Amniotic stem cell (primary cell): ENCODE results near the gene CNN1.
"Not testable (repeated sequence)": the region's sequence is repeated elsewhere in the genome, so short reads cannot be mapped to it uniquely, and the experiment has no call there.

Source experiments
- DNase-seq: peaks from one replicate; lab custom pipeline; 2025; lab: John Stamatoyannopoulos, UW

Gene CNN1

DNA sequence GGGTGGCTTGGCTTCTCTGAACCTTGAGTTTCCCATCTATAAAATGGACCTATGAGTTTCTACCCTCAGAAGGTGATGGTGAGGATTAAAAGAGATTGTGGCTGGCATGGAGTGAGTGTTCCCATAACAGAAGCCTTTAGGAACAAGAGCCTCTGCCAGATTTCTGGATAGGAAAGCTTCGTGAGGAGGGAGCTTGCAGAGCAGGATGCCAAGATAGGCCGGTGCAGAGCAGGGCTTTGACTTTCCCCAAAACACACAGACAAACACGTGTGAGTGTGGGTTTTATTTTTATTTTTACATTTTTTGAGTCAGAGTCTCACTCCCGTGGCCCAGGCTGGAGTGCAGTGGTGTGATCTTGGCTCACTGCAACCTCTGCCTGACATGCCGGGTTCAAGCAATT lies 3.7 kb upstream of the CNN1 start:
- DNase-seq, result no peak

DNA sequence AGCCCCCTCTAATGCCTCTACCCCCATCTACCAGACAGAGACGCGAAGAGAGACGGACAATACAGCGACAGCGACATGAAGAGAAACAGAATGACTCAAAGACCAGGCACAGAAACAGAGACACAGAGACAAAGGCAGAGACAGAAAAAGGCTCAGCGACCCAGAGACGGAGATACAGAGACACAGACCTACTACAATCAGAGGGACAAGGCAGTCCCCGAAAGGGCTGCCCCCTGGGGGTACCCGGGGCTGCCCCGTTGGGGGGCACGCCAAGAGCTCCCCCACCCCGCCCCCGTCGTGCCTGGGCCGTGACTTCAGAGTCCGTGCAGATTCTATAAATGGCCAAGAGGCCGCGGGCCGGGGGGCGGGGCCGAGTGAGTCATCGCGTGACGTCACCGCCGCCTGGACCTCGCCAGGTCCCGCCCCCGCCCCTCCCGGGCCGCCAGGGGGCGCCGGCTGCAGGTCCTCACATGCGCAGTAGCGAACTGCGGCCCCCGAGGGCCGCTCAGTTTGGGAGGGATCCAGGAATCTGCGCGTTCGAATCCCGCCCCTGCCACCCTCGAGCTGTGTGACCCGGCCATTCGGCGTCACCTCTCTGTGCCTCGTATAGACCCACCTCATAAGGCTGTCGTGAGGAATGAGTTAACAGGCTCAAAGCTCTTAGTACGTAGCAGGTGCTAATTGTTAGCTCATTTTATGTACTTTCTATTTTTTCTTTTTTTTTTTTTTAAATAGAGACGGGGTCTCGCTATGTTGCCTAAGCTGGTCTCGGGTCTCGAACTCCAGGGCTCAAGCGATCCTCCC lies 2.7 kb upstream of the CNN1 start:
- peak; percentile 68 for DNase-seq

DNA sequence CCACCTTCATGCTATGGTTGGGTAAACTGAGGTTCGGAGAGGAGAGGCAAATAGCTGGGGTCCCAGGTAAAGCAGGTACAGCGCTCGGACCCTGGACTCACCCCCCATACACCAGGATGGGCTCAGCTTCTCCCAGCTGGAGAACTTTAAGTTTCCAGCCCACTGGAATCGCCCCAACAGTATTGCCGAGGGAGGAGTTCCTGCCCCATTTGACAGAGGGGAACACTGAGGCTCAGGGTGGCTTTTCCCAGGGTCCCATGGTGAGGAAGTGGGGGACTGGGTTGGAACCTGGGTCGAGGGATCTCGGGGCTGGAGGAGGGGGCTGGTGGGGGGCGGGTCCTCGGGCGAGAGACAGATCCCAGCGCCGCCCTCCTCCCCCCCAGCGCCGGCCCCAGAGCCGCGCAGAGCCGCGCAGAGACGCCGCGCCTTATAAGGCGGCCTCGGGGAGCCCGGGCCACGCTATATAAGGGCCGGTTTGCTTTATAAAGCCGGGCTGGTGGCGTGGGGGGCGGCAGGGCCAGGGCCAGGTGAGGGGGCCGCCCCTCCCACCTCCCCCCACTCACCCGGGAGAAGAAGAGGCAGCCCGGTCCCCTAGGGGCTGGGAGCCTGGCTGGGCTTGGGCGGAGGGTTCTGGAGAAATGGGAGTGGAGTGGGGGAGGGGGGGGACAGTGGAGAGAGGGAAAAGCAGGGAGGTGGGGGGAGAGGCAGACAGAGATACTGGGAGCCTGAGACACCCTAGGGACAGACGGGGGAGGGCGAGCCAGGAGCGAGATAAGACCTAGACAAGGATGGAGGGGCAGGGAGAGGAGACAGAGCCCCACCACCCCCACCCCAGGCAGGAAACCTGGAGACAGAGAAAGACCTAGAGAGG lies 1.1 kb downstream of the CNN1 start:
- DNase-seq, result no peak

DNA sequence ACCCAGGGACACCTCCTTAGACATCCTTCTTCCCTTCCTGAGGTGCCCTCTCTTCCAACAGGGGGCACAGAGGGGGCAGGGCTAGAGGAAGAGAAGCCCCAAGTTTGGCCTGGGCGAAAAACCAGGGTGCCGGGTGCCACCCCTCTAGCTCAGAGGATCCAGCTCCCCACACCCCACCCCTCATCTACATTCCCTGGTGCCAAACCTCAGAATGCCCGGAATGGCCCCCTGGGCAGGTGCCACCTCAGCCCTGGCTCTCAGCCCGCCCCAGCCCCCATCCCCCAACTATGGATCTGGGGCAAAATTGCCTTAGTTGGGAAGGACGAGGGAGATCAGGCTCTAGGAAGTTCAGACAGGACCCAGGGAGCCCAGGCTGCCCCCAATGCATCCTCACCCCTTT lies 2.0 kb downstream of the CNN1 start:
- DNase-seq, result no peak

DNA sequence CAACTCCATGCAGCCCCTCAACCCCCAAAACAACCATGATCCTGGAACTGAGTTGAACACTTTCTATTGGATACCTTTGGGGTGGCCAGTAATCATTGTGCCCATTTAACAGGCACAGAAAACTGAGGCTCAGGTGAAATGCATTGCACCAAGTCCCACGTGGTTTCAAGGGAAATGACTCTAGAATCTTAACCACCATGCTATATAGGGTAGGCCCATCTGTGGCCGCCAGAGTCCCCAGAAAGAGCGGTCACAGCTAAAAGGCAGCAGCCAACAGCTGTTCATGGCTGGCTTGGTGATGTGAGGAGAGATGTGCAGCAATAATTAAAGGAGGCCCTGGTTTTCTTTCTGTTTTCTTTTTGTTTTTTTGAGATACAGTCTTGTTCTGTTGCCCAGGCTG lies 2.6 kb downstream of the CNN1 start:
- DNase-seq, result no peak

DNA sequence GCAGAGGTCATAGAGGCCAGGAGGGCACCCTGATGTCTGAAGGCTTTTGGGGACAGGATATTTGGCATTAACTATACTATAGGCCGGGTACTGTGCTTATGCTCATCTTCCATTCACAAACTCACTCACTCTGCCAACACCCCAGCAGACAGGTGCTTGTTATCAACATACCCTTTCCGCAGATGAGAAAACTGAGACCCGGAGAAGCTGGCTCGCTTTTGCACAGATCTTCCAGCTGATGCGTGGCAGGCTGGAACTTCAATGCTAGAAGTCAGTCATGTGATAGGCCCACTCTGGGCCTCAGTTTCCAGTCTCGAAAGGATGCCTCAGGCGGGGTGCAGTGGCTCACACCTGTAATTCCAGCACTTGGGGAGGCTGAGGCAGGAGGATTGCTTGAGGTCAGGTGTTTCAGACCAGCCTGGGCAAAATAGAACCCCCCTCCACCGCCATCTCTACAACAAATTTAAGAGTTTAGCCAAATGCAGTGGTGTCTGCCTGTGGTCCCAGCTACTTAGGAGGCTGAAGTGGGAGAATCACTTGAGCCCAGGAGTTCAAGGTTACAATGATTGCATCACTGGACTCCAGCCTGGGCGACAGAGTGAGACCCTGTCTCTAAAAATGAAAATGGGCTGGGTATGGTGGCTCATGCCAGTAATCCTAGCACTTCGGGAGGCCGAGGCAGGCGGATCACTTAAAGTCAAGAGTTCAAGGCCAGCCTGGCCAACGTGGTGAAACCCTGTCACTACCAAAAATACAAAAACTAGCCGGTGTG lies 9.5 kb downstream of the CNN1 start:
- no peak for DNase-seq

DNA sequence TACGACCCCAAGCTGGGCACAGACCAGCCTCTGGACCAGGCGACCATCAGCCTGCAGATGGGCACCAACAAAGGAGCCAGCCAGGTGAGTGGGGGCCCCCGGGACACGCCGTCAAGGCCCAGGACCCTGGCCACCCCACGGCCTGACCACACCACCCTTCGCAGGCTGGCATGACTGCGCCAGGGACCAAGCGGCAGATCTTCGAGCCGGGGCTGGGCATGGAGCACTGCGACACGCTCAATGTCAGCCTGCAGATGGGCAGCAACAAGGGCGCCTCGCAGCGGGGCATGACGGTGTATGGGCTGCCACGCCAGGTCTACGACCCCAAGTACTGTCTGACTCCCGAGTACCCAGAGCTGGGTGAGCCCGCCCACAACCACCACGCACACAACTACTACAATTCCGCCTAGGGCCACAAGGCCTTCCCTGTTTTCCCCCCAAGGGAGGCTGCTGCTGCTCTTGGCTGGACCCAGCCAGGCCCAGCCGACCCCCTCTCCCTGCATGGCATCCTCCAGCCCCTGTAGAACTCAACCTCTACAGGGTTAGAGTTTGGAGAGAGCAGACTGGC lies 10.8 kb downstream of the CNN1 start:
- no peak for DNase-seq

DNA sequence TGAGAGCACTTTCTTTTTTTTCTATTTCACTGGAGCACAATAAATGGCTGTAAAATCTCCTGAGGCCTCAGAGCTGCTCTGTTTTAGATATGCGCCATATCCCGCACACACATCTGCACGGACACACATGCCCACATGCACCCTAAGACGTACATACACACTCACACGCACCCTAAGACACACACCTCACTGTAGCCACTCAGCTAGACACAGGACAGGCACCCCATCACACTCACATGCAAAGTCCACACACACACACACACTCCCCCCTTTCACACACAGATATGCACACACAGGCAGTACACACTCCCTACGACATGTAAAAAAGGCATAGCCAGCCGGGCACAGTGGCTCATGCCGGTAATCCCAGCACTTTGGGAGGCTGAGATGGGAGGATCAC lies 11.6 kb downstream of the CNN1 start:
- DNase-seq, result no peak

DNA sequence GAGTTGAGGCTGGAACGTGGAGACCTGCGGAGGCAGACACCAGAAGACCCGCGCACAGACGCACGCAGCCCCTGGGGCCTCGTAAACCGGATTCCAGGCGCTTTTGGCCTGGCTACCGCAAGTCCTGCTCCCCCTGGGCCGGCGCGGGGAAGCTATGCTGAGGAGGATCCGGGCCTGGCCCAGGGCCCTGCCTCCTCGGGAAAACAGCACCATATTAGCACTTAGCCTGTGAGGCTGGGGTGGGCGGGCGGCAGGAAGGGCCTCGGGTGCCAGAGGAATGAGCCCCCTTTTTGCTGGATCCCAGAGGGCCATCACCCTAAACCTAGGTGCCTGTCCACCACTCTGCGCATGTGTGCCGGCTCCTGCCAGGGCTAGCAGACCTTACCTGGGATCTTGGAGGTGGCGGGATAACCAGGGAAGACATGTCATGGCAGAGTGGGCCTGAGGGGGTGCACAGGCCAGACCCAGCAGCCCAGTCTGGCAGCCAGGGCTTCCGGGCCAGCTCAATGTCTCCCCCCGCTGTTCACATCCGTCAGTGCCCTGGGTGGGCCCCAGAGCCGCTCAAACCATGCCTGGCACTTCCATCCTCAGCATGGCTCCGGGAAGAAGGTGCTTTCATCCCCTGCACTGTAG lies 13.1 kb downstream of the CNN1 start:
- DNase-seq, result no peak

DNA sequence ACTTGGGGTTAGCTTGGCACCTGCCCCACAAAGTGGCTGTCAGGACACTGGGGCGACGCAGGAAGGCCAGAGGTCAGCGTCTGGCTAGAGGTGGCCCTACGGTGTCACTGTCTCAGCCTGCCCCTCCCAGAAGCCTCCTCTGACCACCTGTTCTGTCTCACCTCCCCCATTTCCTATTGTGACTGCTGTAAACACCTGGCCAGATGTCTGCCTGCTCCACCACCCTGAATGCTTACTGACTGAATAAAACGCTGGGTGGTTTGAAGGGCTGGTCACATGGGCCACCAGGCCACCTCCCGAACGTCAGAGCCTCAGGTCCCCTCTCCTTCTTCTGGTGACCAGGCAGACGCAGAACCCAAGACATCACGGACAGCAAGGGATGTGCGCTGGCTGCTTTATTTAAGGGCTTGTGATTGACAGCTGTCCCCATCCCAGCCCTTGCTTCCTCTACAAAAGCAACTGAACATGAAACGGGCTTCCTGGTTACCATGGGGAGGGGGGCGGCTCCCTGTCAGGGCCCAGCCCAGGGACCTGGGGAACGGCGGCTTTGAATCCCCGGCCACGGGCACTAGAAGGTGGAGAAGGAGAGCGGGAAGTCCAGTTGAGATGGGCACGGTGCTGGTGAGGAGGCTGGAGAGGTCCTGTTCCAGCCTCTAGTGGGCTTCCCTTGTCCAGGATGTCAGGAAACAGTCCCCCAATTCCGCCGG lies 14.2 kb downstream of the CNN1 start:
- no peak for DNase-seq

DNA sequence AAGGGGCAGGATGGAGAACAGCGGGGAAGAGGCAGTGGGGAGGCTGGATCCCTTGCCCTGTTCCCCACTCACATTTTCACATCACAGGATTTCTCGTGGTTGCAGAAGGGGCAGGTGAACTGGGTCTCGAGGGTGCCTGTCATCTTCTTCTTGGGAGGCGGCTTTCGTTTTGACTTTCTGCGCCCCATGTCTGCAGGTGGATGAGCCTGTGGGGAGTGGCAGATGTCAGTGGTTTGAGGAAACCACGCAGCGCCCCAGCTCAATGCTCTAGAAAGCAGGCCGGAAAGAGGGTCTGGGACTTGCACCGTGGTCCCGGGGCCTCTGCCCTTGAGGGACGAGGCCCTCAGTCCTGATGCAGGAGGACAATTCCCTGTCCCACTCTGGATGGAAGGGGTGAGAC lies 15.5 kb downstream of the CNN1 start:
- no peak for DNase-seq

DNA sequence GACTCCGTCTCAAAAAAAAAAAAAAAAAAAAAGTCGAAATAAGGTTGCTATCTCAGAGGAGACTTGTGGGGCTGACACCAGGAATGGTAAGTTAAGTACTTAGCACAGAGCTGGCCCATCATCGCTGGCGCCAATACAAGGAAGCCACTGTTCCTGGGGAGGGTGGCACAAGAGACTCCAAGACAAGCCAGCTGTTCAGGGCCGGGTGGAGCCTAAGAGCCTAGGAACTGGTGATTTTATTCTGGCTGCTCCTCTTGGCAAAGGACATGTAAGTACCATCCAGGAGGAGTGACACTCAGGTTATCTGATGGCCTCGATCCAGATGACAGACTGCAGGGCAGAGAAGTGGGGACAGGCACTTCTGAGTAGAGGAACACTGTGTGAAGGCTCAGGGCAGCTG lies 16.6 kb downstream of the CNN1 start:
- DNase-seq, result no peak

DNA sequence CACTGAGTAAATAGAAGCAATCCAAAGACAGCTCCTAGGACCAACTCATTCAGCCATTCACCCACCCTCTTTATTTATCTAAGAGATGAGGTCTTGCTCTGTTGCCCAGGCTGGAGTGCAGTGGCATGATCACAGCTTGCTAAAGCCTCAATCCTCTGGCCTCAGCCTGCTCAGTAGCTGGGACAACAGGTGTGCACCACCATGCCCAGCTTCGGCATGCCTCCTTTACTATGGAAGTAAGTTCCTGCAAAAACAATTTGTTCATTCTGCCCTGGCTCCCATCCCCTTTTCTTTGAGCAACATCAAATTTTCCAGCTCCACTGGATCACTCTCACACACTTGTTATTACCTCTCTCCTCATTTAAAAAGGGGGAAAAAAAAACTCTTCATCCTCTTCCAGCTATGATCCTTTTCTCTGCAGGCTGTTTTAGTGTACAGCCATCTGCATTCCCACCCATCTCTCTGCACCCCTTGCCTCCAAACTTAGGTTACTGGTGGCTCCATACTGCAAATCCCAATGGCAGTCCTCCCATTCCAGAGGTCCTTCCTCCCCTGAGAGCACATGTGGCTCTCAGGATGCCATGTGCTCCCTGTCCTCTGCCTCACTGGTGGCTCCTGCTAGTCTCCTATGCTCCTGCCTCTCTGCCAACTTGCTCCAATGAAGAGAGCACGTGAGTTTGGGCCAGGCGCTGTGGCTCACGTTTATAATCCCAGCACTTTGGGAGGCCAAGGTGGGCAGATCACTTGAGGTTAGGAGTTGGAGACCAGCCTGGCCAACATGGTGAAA lies 18.2 kb downstream of the CNN1 start:
- no peak for DNase-seq

DNA sequence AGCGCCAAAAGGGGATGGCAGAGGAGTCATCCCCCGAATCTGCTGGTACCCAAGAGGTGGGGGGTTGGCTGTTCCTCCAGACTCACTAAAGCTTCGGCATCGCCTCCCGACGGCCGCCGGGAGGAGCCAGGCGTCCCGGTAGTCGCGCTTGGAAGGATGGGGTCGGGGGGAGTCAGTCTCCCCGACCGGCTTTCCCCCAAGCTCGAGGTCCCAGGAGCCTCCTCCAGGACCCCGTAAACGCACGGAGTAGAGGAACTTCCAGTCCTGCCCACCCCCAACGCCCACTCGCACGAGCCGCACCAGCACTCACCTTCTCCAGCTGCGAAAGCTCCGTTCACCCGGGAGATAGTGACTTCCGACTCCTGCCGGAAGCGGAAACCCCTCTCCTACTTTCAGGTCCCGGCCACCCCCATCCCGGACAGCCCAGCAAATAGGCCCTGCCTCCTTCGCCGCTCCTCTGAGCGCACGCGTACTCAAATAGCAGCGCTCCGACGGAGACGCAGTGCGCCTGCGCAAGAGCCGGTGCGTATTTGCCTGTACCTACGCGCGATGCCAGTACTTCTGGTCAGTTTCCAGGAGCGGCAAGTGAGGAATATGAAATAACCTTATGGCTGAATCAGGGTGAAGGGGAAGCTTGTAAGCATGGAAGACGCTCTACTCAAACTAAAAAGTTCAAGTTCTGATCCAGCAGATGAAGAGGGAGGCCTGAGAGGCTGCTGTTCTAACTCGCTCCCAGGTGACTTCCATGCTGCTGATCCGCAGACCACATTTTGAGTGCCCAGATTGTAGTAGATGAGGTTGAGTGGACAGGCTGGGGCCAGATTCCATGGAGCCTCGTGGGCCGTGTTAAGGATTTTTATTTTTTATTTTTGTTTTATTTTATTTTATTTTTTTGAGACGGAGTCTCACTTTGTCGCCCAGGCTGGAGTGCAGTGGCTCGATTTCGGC lies 20.5 kb downstream of the CNN1 start, which contains the start of gene ELOF1:
Gene ELOF1, minus strand, starts transcription at position 350 of the 948 bp plus-strand sequence. CDS start 4,883 bp downstream, outside the sequence.
- DNase-seq, result peak; percentile 98

DNA sequence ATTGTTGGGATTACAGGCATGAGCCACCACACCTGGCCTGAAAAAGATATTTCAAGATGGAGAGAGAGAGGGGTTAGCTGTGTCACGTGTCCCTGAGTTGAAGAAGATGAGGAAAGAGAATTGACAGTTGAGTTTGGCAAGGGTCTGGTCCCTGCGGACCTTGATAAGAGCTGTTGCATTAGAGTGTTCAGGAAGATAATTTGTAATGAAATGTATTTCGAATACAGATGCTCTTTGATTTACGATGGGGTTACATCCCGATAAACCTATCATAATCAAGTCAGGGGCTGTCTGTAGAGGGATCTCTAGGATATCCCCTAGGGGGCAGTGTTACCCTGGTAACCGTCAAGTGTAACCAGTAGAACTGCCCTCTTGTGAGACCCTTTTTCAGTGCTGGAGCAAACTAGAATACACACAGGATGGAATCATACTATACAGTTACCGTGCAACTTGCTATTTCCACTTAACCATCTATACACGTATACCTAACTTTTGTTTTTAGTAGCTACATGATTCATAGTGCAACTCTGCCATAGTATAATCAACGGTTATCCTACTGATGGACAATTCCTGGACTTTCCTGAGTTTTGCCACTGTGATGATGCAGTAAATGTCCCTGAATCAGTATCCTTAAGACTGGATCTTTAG lies 21.9 kb downstream of the CNN1 start:
- DNase-seq, result peak; percentile 36

DNA sequence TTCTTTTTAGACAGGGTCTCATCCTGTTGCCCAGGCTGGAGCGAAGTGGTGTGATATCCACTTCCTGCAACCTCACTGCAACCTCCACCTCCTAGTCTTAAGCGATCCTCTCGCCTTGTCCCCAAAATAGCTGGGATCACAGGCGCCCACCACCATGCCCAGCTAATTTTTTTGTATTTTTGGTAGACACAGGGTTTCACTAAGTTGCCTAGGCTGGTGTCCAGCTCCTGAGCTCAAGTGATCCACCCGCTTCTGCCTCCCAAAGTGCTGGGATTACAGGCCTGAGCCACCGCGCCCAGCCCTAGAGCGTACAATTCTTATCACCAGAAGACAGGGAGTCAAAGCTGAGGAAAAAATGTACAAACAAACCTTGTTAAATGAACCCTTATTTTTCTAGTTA lies 24.9 kb downstream of the CNN1 start:
- DNase-seq, result no peak

DNA sequence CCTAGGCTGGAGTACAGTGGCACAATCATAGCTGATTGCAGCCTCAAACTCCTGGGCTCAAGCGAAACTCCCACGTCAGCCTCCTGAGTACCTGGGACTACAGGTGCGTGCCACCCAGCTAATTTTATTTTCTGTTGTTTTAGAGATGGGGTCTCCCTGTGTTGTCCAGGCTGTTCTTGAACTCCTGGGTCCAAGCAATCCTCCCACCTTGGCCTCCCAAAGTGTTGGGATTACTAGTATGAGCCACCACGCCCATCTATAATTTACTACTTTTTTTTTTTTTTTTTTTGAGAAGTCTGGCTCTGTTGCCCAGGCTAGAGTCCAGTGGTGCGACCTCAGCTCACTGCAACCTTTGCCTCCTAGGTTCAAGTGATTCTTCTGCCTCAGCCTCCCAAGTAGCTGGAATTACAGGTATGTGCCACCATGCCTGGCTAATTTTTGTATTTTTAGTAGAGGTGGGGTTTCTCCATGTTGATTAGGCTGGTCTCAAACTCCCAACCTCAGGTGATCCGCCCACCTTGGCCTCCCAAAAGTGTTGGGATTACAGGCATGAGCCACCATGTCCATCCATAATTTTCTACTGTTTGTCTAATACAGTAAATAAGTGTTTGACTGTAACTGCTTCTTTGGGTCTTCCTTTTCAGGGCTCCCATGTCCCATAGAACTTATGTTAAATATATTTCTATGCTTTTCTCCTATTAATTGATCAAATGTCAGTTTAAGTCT lies 25.6 kb downstream of the CNN1 start:
- DNase-seq, result not testable (repeated sequence)

DNA sequence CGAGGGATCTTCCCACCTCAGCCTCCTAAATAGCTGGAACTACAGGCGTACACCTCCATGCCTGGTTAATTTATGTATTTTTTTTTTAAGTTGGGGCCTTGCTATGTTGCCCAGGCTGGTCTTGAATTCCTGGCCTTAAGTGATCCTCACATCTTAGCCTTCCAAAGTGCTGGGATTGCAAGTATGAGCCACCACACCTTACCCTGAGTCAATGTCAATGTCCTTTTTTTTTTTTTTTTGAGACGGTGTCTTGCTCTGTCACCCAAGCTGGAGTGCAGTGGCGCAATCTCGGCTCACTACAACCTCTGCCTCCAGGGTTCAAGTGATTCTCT lies 27.0 kb downstream of the CNN1 start:
- DNase-seq, result not testable (repeated sequence)
